SH-SY5Y (cell line): ENCODE measurements around the gene ADAMTS2.

Experiments
- GATA2 ChIP-seq: IDR thresholded peaks from 2 replicates; pipeline ENCODE4 v1.6.1; 2011; ENCODE audit warnings: mild to moderate bottlenecking, low read depth, low read length
- GATA3 ChIP-seq: IDR thresholded peaks from 2 replicates; pipeline ENCODE4 v1.6.1; 2011; ENCODE audit warnings: low read depth, mild to moderate bottlenecking, low read length, moderate library complexity

- no peak for TF ChIP-seq GATA3
- TF ChIP-seq GATA2: no peak; the same call in 1 of the 2 replicates
Measured at GRCh38 chr5:179331591-179332375, 13.5 kb downstream of the ADAMTS2 start.
